A549 treated with AZD9567 at 1 μM for 4 hours (cell line): Measurements from ENCODE around the gene PRPF19. TPM values are rescaled to one million over a fixed set of nuclear protein-coding genes. Genes with fewer than 3 reads are reported as not detected.

Experiments
- total RNA-seq: library from RNA; stranded (reverse); fragments of 200-300 nt; extraction: Qiagen RNA extraction; gene quantifications from 5 replicates; pipeline ENCODE4 v1.2.3, GENCODE V29; 2022; ENCODE audit not compliant: insufficient read depth

Gene PRPF19
- total RNA-seq, result 180 to 197 TPM (median 188 TPM) in 5 replicates

DNA sequence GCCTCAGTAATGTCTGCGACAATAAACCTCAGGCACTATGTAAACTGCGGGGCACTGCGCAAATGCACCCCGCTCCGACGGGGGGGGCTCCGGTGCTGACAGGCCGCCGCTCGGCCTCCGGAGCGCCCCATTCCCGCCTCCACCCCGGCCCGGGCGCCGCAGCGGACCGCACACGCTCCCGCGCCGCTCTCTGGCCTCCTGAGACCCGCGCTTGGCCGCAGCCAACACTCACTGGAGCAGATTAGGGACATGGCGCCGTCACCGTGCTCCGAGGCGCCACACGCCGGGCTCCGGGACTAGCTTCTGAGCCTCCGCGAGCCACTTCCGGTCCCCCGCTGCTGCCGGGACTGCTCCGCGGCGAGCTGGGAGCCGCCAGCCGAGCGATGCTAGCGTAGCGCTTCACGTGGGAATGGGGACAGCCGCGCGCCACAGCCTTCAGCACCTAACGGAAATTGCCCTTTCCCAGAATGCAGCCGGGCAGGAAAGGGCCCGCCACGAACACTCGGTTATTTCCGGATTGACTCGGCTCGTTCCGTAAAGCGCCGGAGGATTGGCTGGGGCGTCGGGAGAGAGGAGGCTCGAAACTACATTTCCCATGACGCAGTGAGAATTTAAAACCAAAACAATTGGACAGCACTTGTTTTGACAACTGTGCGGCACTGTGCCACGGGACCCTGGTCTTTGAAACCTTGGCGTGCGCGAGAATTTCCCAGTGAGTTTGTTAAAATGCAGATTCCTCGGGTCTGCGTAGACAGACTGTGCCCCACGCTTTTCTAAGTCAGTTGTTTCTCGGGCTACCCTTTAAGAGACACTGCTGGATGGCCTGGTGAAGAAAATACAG, at the start of gene PRPF19:
Gene PRPF19 (minus strand): TSS at position 454 of the 841 bp plus-strand sequence. CDS start 203 bp downstream, at position 251.

DNA sequence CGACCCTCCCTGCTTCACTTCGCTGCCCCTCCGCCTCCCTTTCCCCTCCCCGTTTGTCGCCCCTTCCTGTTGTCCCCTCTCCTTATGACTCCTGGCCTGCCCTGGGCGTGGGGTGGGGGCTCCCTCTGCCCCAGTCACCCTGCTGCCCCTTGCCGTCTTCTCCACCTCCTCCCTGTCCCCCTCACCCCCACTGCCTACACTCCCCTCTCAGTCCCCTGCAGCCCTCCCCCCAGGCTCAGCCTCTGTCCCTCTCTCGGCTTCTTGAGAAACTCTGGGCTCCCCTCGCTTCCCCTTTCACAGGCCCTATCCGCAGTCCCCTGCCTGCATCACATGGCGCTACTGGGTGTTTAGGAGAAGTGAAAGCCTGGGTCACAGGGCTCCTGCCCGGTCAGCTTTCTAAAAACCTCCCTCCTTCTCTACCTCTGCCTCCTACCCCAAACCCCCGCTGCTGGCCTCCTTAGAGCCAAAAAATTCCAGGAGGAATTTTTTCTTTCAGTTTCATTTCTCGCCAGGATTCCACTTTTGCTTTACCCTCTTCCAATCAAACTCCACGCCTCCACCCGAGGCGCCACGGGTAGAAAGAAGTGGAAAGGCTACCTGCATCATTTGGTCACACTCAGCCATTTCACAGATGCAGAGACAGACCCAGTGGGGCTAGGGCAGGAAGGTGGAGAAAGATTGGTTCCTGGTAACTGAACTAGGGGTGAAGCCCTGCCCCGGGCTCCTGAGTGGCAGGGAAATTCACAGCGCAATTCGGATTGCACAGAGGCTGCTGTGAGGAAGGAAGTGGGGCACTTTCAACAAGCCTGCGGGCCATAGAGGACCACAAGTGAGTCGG, 45.7 kb upstream of the PRPF19 start, which contains the start of gene SLC15A3:
Gene SLC15A3 (minus strand): TSS at position 273 of the 838 bp plus-strand sequence. CDS start 625 bp downstream, outside the sequence.

GRCh38 chr11:60924110-60924905, 17.9 kb upstream of the PRPF19 start, which contains the start of gene TMEM132A:
TSS of gene TMEM132A (plus strand) at chr11:60924460. CDS start at chr11:60924634, 174 bp downstream.

DNA sequence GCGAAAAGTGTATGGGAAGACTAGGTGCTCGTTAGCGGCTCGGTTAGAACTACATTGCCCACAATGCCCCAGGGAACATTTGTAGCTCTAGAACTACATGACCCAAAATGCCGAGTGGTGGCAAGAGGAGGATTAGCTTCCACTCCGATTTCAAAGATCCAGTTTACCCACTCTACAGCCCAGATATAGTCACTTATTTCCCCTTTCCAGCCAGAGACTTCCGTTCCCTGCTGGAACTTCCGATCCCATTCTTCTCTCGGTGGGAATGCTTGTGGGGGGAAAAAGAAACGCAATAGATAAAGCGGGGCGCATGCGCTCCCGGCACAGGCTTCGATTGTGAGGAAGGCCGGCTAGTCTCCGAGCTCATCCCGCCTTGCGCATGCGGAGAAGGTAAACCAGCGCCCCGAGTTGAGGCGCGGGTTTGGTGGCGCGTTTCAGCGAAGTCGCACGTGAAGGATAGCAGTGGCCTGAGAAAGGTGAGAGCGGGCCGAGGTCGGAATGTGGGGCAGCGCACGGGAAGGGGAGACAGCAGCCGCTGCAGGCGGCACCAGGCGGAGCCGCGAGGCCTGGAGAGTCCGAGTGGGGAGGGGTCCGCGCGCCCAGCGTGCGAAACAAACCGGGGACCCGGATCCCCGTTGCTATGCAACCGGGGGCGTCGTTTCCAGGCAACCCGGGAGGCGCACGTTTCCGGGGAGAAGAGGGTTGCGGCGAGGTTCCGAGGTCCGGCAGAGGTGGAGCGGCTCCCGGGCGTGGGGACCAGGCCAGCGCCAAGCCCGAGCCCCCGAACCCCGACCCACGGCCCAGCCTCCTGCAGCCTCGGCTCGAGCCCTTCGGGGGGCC, 7.6 kb upstream of the PRPF19 start, which contains the start of gene TMEM109:
Gene TMEM109 (plus strand): TSS at position 366 of the 840 bp plus-strand sequence. CDS start 5,536 bp downstream, outside the sequence.

GRCh38 chr11:60866911-60867870, 39.2 kb downstream of the PRPF19 start, which contains the start of gene ZP1:
TSS of gene ZP1 (plus strand) at chr11:60867542. CDS start at chr11:60867562, 20 bp downstream.

GRCh38 chr11:60855726-60856633, 50.4 kb downstream of the PRPF19 start, which contains the start of gene PTGDR2:
TSS of gene PTGDR2 (minus strand) at chr11:60855950. CDS start at chr11:60853722, 2,228 bp downstream.

GRCh38 chr11:60841797-60842667, 64.4 kb downstream of the PRPF19 start, which contains the start of gene CCDC86:
TSS of gene CCDC86 (plus strand) at chr11:60842113. CDS start at chr11:60842125, 12 bp downstream.

Other genes starting within 250 kb of the PRPF19 start
- gene MS4A8, start 207.0 kb downstream of the PRPF19 start, total RNA-seq, result not detected in 5 replicates
- not detected in 5 replicates for gene MS4A18, start 181.9 kb downstream of the PRPF19 start, total RNA-seq
- 0.05 TPM in 1 of 5 replicates, not detected in the others for gene MS4A15, start 149.7 kb downstream of the PRPF19 start, total RNA-seq
- gene MS4A10, start 121.3 kb downstream of the PRPF19 start, total RNA-seq, result not detected in 5 replicates
- 91.9 to 107 TPM (median 95.6 TPM) in 5 replicates for gene CCDC86, start 64.5 kb downstream of the PRPF19 start, total RNA-seq
- 0.05 to 0.08 TPM (median 0.07 TPM) in 4 of 5 replicates, not detected in the other for gene PTGDR2, start 50.6 kb downstream of the PRPF19 start, total RNA-seq
- 0.05 to 0.60 TPM (median 0.23 TPM) in 4 of 5 replicates, not detected in the other for gene ZP1, start 39.0 kb downstream of the PRPF19 start, total RNA-seq
- gene TMEM109, start 7.6 kb upstream of the PRPF19 start, total RNA-seq, result 111 to 124 TPM (median 116 TPM) in 5 replicates
- 72.0 to 145 TPM (median 132 TPM) in 5 replicates for gene TMEM132A, start 17.9 kb upstream of the PRPF19 start, total RNA-seq
- not detected in 5 replicates for gene SLC15A3, start 45.6 kb upstream of the PRPF19 start, total RNA-seq
- gene CD6, start 65.1 kb upstream of the PRPF19 start, total RNA-seq, result 0.08 to 0.16 TPM (median 0.09 TPM) in 4 of 5 replicates, not detected in the other
- 0.02 TPM in 1 of 5 replicates, not detected in the others for gene CD5, start 195.9 kb upstream of the PRPF19 start, total RNA-seq